ENCODE measurements around the gene KIAA1549.

KIAA1549 gene

GRCh38 chr7:138878856-138879255 is 102.3 kb downstream of the KIAA1549 start:
- DNase-seq = no peak

DNA sequence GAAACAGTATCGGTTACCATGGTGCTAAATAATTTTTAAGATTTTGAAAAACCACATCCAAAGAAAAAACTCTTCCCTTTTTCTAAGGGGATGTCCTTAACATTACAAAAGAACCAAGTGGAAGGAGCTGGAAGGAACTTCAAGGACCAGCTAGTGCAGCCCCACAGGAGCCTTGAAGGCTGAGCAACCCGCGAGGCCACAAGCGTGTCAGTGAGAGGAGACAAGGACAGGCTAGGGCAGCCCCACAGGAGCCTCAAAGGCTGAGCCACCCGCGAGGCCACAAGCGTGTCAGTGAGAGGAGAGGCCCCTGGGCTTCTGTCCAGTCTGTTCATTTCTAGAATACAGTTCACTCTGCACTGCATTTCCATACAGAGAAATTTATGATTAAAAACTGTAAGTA is 103.1 kb downstream of the KIAA1549 start:
- no peak for DNase-seq

DNA sequence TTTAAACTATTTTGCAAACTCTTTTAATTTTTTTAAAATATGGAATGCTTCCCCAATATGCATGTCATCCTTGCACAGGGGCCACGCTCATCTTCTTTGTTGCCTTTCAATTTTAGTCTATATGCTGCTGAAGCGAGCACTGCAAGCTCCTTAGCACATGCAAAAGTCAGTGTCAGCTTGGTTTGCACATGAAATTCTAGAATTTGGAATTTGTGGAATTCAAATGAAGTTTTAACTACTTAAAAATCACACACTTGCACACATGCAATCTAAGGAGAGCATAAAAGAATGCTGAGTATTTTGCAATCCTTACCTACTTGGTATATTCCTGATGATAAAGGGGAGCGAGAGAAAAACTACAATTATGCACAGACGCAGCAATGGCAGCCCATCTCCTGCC is 104.9 kb downstream of the KIAA1549 start:
- no peak for DNase-seq

DNA sequence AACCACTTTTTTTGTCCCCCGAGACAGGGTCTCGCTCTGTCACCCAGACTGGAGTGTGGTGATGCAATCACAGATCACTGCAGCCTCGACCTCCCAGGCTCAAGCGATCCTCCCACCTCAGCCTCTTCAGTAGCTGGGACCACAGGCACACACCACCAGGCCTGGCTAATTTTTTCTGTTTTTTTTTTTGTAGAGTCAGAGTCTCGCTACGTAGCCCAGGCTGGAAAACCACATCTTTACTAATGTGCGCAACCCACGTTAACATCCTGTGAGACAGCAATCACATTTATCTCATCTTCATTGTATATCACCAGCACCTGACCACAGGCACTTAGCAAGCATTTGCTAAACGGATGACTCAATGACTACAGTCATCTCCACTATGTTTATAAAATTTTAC is 105.4 kb downstream of the KIAA1549 start:
- no peak for DNase-seq

DNA sequence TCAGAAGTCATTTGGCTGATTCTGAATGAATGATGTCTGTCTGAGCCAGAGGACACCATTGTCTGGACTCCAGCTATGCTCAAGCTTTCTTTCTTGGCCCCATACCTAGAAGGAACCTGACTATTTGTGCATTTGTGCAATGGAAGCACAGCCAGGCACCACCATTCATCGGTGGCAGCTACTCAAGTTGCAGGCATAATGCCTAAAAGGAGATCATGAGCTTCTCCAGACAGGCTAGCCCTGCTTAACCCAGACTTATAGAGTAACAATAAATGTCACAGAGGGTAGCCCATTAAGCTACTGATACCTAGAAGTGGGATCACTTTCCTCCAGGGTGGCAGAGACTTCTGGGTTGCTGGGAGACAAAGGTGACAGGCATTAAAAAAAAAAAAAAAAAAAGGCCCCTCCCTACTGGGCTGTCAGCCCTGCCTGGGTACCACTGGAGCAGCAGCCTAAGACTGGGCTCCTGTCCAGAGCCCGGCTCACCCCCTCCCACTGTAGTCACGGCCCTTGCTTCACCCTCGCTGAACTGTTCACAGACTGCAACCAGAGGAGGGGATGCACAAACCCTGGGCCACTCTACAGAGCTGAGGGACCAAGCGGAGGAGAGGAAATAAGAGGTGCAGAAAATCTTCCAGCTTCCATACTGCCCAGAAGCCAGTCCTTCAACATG is 107.8 kb downstream of the KIAA1549 start:
- DNase-seq = no peak

DNA sequence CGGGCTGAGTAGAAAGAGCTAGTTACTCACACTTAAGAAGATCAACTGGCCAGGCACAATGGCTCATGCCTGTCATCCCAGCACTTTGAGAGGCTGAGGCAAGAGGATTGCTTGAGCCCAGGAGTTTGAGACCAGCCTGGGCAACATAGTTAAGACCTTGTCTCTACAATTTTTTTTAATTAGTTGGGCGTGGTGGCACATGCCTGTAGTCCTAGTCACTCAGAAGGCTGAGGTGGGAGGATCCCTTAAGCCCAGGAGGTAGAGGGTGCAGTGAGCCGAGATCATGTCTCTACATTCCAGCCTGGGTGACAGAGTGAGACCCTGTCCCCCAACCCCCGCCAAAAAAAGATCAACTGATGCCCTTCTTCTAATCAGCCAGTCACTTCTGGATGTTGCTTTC is 108.6 kb downstream of the KIAA1549 start:
- no peak for DNase-seq

- DNase-seq = no peak
Observed at GRCh38 chr7:138871814-138872090, 109.4 kb downstream of the KIAA1549 start.

DNA sequence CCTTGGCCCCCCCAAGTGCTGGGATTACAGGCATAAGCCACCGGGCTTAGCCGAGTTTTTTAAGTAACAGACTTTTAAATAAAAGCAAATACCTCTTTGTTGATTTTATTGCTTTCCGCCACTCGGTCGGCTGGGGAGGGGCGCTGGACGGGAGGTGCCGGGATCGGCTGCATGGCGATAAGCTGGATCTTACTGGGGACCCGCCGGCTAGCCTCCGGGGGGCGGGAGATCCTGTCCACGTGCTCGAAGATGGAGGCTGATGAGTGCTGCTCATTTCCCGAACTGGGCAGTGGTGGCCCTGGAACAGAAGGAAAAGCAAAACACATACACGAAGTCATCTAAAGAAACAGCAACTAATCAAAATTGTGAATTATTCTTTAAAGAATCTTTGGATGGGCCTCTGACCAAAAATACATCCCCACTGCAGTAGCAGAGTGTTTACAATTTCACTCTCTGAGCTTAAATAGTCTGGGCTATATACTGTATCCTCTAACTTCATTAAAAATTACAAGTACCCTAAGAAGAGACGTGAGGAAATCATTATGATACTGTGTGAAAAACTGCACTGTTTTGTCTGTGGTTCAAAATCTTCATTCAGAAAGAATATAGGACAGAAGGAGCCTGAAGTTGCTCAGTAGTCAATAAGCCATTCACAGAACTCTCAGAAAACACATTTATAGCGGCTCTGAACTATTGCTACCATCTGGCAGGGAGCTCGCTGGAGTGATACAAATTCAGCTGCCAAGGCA is 110.0 kb downstream of the KIAA1549 start:
- no peak for DNase-seq

DNA sequence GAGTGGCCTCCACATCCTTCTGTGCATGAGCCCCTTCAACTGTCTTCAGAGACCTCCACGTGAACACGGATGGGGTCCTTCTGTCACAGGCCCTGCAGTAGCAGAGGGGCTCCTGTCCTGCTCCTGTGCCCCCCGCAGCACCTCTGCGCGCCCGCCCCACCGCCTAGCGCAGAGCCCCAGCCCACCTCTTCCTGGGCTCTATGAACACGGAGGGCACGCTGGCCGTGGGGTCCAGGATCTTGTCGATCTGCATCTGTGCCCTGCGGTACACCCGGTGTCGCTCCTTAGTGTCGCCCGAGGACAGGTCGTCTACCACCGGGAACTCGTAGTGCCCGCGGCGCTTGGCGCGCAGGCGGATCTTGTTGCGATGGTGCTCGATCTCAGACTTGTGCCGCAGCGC is 111.8 kb downstream of the KIAA1549 start:
- no peak for DNase-seq

DNA sequence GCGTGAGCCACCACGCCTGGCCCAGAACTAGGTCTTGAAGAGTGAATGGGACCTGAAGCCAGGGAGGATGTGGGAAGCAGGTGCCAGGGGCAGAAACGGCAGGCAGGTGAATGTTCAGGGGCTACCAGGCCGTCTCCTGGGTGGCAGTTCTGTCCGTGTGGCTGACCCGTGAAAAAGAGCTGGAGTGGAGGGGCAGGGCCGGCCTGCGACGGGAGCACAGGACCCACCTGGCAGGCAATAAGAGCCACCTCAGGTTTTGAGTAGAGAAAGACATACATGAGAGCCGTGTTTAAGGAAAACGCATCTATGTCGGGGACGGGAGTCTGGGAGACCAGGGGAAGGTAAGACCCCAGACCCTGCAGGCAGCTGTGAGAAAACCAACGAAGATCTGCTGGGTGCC is 112.5 kb downstream of the KIAA1549 start:
- no peak for DNase-seq

DNA sequence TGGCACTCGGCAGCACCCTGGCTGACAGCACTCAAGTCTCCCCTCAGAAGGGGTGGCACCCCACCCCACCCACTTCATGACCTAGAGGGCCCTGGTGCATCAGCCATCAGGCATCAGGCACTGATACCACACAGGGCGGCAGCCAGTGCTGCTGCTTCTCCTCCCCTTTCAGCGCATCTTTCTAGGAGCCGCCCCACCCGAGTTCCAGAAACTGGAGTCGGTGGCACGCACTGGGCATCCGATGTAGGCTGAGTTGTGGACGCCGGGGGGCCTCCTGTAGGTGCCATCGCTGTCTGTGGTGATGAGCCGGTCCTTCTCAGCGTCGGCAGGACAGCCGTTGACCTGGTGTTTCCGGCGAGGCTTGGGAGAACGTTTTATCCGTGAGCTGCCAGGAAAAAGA is 113.4 kb downstream of the KIAA1549 start:
- DNase-seq = no peak

DNA sequence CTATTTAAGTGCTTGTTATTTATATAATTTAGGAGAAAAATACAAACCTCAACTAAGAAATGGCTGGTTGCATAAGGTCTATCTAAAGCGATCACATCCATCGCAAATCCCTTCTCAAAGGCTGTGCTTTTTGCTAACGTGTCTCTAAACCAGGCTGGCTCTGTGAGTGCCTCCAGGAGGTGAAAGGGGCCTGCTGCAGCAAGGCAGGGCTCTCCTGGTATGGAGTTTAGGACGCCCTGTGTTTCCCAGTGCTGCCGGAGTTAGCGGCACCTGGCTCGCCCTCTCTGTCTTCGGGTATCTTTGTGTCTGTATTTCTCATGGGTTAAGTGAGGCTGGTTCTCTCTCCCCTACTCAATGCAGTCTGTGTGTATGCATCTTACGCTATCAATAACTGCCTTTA is 114.8 kb downstream of the KIAA1549 start:
- DNase-seq = no peak

GRCh38 chr7:138865843-138866242 is 115.3 kb downstream of the KIAA1549 start:
- DNase-seq = peak; percentile 83 to 86

- peak; percentile 22 to 37 for DNase-seq
Observed at GRCh38 chr7:138864667-138865066, 116.5 kb downstream of the KIAA1549 start.

DNA sequence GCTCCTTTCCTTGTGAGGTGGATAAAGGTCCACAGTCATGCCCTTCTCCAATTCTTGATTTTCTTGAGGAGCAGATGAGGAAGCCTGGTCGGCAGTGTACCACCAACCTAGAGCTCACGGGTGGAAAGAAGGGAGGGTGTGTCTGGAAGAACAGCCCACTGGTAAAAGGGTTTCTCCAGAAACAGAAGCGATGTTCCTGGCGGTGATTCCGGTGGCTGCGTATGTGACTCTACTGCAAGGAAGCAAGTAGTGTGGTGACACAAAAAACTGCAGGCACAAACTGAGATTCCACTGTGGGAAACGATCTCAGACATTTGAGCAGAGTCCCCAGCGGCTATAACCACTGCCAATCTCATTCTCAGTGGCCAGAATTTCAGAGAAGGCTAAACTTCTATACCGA is 117.3 kb downstream of the KIAA1549 start:
- no peak for DNase-seq

DNA sequence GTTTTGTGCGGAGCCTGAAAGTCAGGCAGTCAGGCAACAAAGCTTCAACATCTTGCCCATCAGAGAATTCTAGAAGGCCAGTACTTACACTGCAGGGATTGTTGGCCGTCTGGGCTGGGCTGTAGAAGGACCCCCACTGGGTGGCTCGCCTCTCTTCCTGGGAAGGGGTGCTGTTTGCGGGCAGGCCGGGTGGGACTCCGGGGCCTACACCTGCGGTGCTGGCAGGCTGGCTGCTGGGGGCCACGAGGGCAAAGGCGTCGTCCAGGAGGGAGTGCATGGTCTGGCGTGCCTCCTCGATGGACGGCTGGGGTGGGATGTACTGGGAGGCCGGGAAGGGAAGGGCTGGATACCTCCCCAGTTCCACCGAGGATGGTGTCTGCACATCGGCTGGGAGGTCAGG is 120.1 kb downstream of the KIAA1549 start:
- DNase-seq = no peak

DNA sequence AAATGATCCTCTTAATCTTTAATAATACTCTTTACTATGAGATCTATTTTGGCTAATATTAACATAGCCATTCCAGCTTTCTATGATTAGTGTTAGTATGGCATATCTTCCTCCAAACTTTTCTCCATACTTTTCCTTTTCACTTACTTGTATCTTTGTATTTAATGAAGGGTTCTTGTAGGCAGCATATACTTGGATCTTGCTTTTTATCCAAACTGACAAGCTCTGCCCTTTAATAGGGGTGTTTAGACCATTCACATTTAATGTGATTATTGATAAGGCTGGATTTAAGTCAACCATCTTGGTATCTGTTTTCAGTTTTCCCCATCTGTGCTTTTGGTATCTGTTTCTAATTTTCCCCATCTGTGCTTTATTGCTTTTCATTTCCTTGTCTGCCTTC is 123.5 kb downstream of the KIAA1549 start:
- no peak for DNase-seq

DNA sequence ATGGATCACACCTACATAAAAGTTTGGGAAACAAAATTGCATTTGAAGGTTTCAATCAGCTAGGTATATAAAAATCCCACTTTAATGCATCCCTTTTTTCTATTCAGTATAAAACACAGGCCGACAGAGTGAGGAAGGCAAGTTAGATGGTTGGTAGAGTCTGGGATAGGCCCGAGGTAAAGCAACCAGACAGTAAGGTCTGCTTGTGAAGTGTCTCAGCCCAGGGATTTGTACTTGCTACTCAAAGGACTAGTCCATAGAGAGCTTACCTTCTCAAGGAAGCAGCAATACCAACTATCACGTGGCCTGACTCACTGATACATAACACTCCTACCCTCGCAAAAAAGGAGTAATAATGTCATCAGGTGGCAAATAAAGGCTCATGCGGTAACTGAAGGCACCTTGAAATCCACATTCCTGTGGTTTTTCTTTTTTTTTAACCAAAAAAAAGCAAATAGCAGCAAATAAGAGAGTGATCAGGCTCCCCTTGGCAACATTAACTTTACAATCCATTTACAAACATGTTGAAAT is 127.0 kb downstream of the KIAA1549 start:
- DNase-seq = no peak

DNA sequence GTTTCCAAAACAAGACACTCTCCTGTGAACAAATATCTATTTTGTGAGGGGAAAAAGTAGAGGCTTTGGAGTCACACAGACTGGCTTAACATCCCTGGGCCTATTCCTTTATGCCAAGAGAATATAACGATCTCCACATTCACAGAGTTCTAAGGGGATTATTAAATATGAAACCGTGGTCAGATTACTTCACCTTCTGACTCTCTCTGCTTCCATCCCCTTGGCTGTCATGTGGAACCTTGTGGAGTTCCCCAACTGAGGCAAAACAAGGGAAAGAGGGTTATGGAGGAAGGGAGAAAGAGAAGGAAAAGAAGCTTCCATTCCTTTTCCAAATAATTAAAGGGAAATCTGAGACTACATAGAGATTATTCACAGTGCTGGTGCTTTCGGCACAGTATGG is 127.7 kb downstream of the KIAA1549 start:
- no peak for DNase-seq

DNA sequence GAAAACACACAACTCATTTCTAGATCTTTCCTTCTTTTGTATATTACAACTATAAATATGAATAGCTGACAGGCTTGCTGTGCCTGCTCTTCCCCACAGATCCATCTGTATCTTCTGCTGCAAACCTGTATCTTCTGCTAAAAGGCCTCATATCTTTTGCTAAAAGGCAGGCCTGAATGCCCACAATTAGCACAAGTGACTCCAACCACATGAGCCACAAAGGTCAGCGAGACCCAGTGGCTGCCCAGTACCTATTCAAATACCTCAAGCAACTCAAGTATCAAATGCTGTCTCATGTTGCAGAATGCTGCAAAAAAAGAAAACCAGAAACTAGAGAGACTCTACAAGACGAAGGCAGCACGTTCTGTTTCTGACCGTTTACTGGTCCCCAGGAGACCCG is 128.7 kb downstream of the KIAA1549 start:
- no peak for DNase-seq

DNA sequence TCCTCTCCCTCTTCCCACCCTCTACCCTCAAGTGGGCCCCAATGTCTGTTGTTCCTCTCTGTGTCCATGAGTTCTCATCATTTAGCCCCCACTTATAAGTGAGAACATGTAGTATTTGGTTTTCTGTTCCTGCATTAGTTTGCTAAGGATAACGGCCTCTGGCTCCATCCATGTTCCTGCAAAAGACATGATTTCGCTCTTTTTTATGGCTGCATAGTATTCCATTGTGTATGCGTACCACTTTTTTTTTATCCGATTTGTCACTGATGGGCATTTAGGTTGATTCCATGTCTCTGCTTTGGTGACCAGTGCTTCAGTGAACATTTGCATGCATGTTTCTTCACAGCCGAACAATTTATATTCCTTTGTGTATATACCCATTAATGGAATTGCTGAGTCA is 131.5 kb downstream of the KIAA1549 start:
- DNase-seq = no peak

DNA sequence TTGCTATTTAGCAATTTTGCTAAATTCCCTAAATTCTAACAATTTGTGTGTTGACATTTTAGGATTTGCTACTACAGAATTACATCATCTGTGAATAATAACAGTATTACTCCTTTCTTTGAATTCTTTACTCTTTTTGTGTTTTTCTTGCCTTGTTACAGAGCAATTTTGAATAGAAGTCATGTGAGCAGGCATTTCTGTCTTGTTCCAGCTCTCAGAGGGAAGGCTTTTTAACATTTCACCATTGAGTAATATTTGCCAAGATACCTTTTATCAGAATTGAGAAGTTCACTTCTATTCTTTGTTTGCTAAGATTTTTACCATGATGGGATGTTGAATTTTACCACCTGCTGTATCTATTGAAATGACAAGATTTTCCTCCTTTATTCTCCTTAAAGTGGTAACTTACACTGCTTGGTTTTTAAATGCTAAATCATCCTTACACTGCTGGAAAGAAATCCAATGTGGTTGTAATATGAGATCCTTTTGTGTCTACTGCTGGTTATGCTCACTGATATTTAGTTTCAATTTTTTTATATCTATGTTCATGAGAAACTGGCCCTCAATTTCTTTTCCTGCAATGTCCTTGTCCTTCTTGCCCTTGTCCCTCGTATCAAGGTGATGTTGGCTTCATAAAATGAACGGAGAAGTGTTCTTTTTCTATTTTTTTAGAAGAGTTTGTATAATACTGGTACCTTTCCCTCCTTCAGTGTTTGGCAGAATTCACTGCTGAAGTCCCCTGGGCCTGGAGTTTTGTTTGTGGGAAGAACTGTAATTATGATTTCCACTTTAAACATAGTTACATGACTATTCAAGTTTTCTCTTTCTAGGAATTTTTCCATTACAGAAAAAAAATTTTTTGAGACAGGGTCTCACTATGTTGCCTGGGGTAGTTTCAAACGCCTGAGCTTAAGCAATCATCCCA is 132.9 kb downstream of the KIAA1549 start:
- no peak for DNase-seq

DNA sequence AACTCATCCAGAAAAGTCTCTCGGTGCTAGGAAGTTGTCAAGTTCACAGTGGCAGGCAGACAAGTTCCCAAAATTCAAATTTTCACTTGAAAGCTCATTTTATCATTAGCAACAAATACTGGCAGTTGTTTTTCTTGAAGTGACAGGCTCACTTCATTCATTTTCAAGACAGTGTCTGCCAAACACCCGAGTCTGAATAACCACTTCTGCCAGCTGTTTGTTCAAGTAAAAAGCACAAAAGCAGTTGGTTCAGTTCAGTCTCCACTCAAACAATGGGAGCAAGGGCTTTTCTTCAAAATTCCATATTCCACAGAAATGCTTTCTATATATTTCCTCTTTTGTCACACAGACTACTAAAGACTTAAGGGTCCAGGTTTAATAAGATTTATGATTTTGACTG is 135.5 kb downstream of the KIAA1549 start:
- no peak for DNase-seq
